Muscle layer of duodenum (tissue), 2 donors: ENCODE data around the gene AIRE.

Experiments
- H3K27ac ChIP-seq: one replicate; pipeline ENCODE4 v1.7.0; 2013; ENCODE audit warnings: mild to moderate bottlenecking, low read length
- H3K27me3 ChIP-seq: one replicate; pipeline ENCODE4 v1.7.0; 2013; ENCODE audit warnings: low read depth, mild to moderate bottlenecking, control low read depth, low read length
- H3K36me3 ChIP-seq, 2 donors: one replicate each; pipeline ENCODE4 v1.7.0; 2013; ENCODE audit warnings: low read length in 2 of 2, control low read depth in 1 of 2, mild to moderate bottlenecking in 1 of 2; ENCODE audit not compliant: insufficient read depth in 2 of 2, control insufficient read depth in 1 of 2
- H3K4me1 ChIP-seq, 2 donors: one replicate each; pipeline ENCODE4 v1.7.0; 2013; ENCODE audit warnings: low read length in 2 of 2, mild to moderate bottlenecking in 2 of 2, control low read depth in 1 of 2, moderate library complexity in 1 of 2; ENCODE audit not compliant: insufficient read depth in 2 of 2, control insufficient read depth in 1 of 2
- H3K4me3 ChIP-seq, 2 donors: one replicate each; pipeline ENCODE4 v1.7.0; 2013; ENCODE audit warnings: low read length in 2 of 2, low read depth in 1 of 2, mild to moderate bottlenecking in 1 of 2
- H3K9me3 ChIP-seq, 2 donors: one replicate each; pipeline ENCODE4 v1.7.0; 2013; ENCODE audit warnings: low read length in 2 of 2, control low read depth in 1 of 2, mild to moderate bottlenecking in 1 of 2; ENCODE audit not compliant: control insufficient read depth in 1 of 2
- donor health status: healthy.

The AIRE gene

DNA sequence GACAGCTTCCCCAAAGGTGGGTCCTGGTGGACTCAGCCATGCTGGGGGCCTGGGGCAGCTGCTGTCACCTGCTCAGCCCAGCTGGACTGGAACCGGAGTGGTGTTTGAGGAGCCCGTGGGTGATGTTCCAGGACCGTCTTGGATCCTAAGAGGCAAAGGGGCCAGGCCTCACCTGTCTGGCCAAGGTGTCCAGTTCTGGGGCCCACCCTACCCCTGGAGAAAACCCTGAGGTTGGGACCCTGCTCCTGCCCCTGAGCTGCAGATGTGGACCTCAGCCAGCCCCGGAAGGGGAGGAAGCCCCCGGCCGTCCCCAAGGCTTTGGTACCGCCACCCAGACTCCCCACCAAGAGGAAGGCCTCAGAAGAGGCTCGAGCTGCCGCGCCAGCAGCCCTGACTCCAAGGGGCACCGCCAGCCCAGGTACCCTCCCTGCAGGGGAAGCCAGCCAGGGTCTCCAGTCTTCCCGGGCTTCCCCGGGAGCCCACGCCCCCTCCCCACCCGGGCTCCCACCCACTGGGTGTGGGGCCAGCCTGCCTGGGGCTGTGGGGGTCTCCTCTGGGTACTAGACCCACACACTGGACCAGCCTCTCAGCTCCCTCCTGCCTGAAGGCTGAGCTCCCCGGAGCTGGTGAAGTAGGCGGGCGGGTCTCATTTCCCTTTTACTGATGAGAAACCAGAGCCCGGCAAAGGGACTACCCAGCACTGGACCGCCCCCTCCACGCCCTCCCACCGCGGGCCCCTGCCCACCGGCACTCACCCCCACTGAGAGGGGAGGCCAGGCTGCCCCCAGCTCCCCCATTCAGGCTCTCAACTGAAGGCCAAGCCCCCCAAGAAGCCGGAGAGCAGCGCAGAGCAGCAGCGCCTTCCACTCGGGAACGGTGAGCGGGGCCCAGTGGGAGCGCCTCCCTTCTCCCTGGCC lies 1.3 kb downstream of the AIRE start:
- no peaks in the 10 kb centered on the region for H3K9me3 ChIP-seq
- peaks cover 0 to 5% of the 10 kb centered on the region in 2 donors for H3K4me1 ChIP-seq
- no peaks in the 10 kb centered on the region for H3K27me3 ChIP-seq
- no peak overlapping the region for H3K27ac ChIP-seq
- H3K36me3 ChIP-seq: no peaks in the 10 kb centered on the region
- H3K4me3 ChIP-seq: no peak overlapping the region

DNA sequence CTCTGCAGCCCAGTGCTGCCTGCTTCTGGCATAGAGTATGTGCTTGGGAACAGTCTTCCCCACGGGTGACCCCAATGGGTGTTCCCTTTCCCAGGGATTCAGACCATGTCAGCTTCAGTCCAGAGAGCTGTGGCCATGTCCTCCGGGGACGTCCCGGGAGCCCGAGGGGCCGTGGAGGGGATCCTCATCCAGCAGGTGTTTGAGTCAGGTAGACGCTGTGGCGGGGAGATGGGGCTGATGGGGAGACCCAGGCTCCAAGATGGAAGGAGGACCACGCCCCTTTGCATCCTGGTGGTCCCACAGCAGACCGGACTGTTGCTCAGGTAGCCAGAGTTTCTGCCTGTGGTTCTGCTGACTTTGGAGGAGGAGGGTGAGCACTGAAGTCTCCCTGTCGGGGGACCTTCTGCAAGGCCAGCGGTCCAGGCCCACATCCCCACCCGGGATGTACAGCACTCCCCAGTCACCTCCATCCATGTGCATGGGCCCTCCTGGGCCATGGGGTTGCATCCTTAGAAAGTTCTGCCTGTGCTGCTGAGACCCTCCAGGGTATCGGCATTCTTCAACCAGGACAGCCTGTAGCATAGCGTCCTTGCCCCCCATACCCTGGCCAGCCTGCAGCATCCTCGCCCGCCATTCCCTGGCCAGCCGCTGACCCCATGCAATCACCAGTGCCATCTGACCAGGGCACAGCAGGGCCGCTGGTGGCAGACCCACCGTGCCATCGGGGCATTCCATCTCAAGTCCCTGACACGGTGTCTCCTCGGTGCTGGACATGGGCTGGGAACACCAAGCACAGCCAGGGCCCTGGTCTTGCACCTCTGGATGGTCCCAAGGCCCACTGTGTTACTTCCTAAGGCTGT lies 2.8 kb downstream of the AIRE start:
- no peak overlapping the region for H3K4me3 ChIP-seq
- no peaks in the 10 kb centered on the region for H3K27me3 ChIP-seq
- no peak overlapping the region for H3K27ac ChIP-seq
- H3K4me1 ChIP-seq: peaks cover 0 to 5% of the 10 kb centered on the region in 2 donors
- no peaks in the 10 kb centered on the region for H3K36me3 ChIP-seq
- H3K9me3 ChIP-seq: no peaks in the 10 kb centered on the region

DNA sequence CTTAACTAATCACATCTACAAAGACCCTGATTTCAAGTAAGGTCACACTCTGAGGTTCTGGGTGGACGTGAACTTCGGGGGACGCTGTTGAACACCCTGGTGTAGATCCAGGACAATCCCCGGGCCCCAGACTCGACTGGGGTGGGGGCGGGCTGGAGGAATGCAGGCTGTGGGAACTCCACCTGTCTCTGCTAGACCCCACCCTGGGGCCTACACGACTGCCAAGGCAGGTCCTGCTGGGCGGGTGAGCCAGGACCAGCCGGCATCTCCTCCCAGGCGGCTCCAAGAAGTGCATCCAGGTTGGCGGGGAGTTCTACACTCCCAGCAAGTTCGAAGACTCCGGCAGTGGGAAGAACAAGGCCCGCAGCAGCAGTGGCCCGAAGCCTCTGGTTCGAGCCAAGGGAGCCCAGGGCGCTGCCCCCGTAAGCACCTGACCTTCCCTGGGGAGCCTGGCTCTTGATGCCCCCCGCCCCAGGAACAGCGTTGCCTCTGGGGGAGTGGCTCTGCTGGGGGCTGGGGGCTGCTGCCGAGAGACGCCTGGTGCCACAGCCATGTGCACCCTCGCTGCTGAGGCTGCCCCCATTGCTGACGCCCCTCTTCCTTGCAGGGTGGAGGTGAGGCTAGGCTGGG lies 3.8 kb downstream of the AIRE start:
- Histone ChIP-seq H3K27me3 (no peaks in the 10 kb centered on the region), H3K27ac (no peak overlapping the region), H3K4me3 (no peak overlapping the region), H3K36me3 (no peaks in the 10 kb centered on the region), H3K4me1 (peaks cover 0 to 8% of the 10 kb centered on the region in 2 donors), H3K9me3 (no peaks in the 10 kb centered on the region)

DNA sequence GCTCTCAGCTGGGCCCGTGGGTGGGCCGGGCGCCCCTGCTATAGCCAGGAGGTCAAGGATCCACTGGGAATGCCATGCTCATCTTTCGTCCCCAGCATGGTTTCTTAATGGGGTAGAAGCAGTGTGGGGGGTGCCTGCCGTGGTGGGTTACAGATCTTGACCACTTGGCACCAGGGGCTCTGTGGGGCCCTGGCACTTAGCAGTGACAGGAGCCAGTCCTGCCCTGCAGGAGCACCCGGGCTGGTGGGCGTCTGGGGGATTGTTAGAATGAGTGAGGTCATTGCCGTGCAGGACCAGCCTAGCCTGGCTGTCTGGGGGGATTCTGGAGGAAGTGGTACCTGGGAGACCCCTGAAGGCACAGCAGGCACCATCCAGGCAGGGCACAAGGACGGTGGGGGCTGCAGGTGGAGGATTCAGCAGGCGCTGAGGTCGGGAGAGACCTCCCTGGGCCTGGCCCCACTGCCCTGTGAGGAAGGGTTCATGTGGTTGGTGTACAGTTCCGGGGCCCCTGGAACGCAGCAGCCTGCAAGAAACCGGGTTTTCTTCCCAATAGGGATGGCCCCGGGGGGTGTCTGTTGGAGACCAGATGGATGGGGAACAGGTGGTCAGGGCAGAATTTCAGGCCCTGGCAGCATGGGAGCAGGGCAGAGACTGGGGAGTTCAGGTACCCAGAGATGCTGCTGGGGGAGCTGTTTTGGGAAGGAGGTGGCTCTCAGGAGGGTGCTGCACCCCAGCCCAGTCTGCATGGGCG lies 4.8 kb downstream of the AIRE start:
- Histone ChIP-seq H3K36me3 (no peaks in the 10 kb centered on the region), H3K4me1 (peaks cover 0 to 12% of the 10 kb centered on the region in 2 donors), H3K4me3 (no peak overlapping the region), H3K27me3 (no peaks in the 10 kb centered on the region), H3K9me3 (no peaks in the 10 kb centered on the region), H3K27ac (no peak overlapping the region)

DNA sequence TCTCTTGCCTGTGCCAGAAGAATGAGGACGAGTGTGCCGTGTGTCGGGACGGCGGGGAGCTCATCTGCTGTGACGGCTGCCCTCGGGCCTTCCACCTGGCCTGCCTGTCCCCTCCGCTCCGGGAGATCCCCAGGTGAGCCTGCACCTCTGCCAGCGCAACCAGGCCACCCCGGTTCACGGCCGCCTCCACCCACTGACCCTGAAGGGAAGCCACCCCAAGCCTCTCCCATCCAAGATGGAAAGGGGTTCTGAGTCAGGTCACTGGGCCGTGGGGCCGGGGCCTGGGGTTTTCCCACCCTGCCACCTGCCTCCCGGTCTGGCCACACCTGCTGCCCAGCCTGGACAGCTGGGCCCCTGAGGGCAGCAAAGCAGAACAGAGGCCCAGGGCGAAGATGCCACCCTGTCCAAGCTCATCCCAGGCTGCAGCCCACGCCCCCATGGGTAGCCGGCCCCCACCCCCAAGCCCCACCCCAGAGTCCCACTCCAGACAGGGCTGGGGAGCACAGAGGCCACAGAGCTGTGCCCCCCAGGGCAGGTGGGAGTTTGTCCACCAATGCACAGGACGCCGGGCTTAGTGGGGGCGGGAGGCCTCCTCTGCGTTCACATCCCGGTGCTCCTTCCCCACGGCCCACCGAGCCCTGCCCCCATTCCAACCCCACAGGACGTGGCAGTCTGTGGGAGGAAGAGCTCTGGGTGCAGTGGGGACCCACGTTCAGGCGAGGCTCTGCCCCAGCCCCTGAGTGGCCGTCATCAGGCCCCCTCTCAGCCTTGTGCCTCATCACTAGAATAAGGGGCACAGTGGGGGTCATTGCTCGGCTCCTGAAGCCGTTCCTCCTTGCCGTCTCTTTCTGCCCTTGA lies 5.6 kb downstream of the AIRE start:
- Histone ChIP-seq H3K4me1 (peaks cover 0 to 9% of the 10 kb centered on the region in 2 donors), H3K27ac (no peak overlapping the region), H3K27me3 (no peaks in the 10 kb centered on the region), H3K9me3 (no peaks in the 10 kb centered on the region), H3K4me3 (no peak overlapping the region), H3K36me3 (no peaks in the 10 kb centered on the region)

DNA sequence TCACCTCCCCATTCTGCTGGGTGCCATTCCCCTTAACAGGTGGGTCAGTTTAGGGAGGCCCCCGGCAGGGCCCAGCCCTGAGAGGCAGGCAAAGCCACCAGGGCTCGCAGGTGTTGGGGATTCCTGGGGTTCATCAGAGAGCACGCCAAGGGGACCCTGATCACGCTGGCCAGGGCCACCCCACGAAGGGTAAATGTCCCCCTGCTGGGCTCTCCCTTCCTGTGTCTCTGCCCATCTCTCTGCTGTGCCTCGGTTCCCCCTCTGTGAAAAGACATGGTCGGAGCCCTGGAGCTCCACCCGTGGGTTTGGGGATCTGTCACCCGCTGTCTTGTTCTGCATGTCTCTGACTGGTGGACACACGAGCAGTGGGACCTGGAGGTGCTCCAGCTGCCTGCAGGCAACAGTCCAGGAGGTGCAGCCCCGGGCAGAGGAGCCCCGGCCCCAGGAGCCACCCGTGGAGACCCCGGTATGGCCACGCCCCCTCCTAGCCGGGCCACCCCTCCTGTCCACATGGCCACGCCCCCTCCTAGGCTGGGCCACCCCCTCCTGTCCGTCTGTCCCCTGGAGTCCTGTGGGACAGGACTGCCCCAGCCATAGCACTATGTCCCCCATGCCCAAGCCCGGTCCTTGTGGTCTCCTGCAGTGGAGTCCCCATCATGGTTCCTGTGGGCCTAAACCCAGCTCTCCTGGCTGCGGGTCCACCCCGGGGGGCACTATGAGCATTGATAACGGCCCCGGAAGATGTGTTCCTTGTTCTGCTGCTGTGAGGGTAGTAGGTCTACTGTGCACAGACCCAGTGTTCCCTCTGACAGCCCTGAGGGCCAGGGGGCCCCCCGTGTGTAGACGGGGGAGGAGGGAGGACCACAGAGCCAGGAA lies 6.5 kb downstream of the AIRE start:
- no peaks in the 10 kb centered on the region for H3K36me3 ChIP-seq
- no peaks in the 10 kb centered on the region for H3K27me3 ChIP-seq
- no peaks in the 10 kb centered on the region for H3K9me3 ChIP-seq
- H3K27ac ChIP-seq: no peak overlapping the region
- H3K4me1 ChIP-seq: peaks cover 0 to 10% of the 10 kb centered on the region in 2 donors
- H3K4me3 ChIP-seq: no peak overlapping the region

DNA sequence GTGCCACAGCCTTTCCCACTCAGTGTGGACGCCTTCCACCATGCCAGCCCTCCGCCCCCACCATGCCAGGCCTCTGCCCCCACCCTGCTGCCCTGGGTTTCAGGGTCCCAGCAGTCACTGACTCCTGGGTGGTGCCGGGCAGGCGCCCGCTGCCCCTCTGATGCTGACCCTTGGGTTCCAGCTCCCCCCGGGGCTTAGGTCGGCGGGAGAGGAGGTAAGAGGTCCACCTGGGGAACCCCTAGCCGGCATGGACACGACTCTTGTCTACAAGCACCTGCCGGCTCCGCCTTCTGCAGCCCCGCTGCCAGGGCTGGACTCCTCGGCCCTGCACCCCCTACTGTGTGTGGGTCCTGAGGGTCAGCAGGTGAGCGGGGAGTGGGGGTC lies 7.1 kb downstream of the AIRE start:
- Histone ChIP-seq H3K27me3 (no peaks in the 10 kb centered on the region), H3K4me1 (peaks cover 0 to 14% of the 10 kb centered on the region in 2 donors), H3K9me3 (no peaks in the 10 kb centered on the region), H3K4me3 (no peak overlapping the region), H3K27ac (no peak overlapping the region), H3K36me3 (no peaks in the 10 kb centered on the region)

DNA sequence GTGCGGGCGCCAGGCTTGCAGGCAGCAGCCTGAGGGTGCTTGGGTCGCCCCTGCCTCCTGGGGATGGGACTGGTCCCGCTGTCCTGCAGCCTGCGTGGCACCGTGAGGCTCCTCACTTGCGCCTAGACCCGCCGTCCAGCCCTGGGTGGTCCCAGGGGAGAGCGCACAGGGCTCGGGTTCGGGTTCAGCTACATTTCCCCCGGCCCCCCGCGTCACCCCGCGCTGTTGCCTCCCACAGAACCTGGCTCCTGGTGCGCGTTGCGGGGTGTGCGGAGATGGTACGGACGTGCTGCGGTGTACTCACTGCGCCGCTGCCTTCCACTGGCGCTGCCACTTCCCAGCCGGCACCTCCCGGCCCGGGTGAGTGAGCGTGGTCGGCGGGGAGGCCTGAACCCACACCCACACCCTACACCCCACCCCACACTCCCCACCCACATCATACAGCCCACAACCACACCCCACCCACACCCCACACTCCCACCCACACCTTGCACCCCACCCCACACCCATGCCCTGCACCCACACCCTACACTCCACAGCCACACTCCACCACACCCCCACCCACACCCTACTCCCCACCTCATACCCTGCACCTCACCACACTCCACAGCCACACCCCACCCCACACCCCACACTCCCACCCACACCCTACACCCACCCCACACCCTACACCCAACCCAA lies 8.0 kb downstream of the AIRE start:
- Histone ChIP-seq H3K27me3 (no peaks in the 10 kb centered on the region), H3K36me3 (no peaks in the 10 kb centered on the region), H3K9me3 (no peaks in the 10 kb centered on the region), H3K27ac (no peak overlapping the region), H3K4me1 (peaks cover 0 to 17% of the 10 kb centered on the region in 2 donors), H3K4me3 (no peak overlapping the region)

DNA sequence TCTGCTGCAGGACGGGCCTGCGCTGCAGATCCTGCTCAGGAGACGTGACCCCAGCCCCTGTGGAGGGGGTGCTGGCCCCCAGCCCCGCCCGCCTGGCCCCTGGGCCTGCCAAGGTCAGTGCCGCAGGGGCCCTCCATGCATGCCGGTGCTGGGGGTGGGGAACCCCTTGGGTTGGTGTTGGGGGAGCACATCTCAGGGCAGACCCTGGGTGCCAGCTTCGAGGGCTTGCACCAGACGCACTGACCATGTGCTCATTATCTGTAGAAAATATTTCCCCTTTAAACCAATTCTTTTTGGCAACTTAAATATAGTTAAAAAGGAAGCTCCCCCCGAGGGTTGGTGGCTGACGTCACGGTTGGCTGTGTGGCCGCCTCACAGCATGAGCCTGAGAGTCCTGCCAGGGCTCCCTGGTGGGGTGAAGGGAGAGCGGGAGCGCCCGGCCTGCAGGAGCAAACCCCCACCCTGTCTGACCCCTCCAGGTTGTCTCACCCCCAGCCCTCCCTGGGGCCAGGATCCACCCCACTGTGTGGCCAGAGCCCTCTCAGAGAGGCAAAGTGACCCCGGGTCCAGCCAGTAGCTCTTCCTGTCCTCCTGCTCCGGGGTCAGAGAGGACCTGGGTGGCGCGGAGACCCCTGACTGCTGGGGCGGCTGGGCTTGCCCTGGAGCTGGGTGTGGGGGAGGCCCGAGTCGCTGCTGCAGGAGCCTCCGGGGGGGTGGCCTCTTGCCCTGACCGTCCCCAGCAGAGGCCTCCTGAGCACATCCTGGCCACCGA lies 8.9 kb downstream of the AIRE start:
- Histone ChIP-seq H3K4me3 (no peak overlapping the region), H3K27ac (no peak overlapping the region), H3K4me1 (peaks cover 4 to 21% of the 10 kb centered on the region in 2 donors), H3K36me3 (no peaks in the 10 kb centered on the region), H3K27me3 (no peaks in the 10 kb centered on the region), H3K9me3 (no peaks in the 10 kb centered on the region)
